ENCODE measurements around the gene ACP2.

- no peak for TF ChIP-seq CTCF (IDR thresholded peaks at IDR 0.05; ENCODE audit: insufficient read depth, low read depth, low read length)
- no peak for TF ChIP-seq EZH2 (IDR thresholded peaks at IDR 0.05; ENCODE audit: insufficient read depth, low read length)
Observed at GRCh38 chr11:47208628-47209027, 40.0 kb downstream of the ACP2 start.
